G401.6 (cell line): ENCODE results near the gene CCDC69.
"Not testable (repeated sequence)": the region's sequence is repeated elsewhere in the genome, so short reads cannot be mapped to it uniquely, and the experiment has no call there.

Experiments used
- FAIRE-seq: peaks from 2 replicates; lab custom pipeline; 2012; peaks lifted over from hg19 to GRCh38; lab: Jason Lieb, UNC

CCDC69 gene

GRCh38 chr5:151221574-151221973 is 2.3 kb downstream of the CCDC69 start:
- no peak for FAIRE-seq

- no peak for FAIRE-seq
These were observed 4.1 kb downstream of the CCDC69 start for GRCh38 chr5:151219789-151220188.

- FAIRE-seq, result no peak
These were observed 4.8 kb downstream of the CCDC69 start for GRCh38 chr5:151219138-151219537.

GRCh38 chr5:151218177-151218576 is 5.7 kb downstream of the CCDC69 start:
- FAIRE-seq, result no peak

GRCh38 chr5:151216781-151217180 is 7.1 kb downstream of the CCDC69 start:
- no peak for FAIRE-seq

- FAIRE-seq, result no peak
These were observed 8.4 kb downstream of the CCDC69 start for GRCh38 chr5:151215546-151215880.

- FAIRE-seq, result no peak
These were observed 9.0 kb downstream of the CCDC69 start for GRCh38 chr5:151214614-151215545.

- no peak for FAIRE-seq
These were observed 9.9 kb downstream of the CCDC69 start for GRCh38 chr5:151213803-151214613.

GRCh38 chr5:151212406-151212798 is 11.5 kb downstream of the CCDC69 start:
- no peak for FAIRE-seq

GRCh38 chr5:151208481-151208914 is 15.4 kb downstream of the CCDC69 start:
- FAIRE-seq, result no peak

- FAIRE-seq, result no peak
These were observed 18.5 kb downstream of the CCDC69 start for GRCh38 chr5:151205411-151205810.

GRCh38 chr5:151204051-151204450 is 19.8 kb downstream of the CCDC69 start:
- no peak for FAIRE-seq

- FAIRE-seq, result no peak
These were observed 21.3 kb downstream of the CCDC69 start for GRCh38 chr5:151202381-151203139.

GRCh38 chr5:151200913-151201595 is 22.8 kb downstream of the CCDC69 start:
- no peak for FAIRE-seq

- FAIRE-seq, result no peak
These were observed 24.2 kb downstream of the CCDC69 start for GRCh38 chr5:151199581-151200185.

- no peak for FAIRE-seq
These were observed 25.0 kb downstream of the CCDC69 start for GRCh38 chr5:151198861-151199260.

- FAIRE-seq, result not testable (repeated sequence)
These were observed 26.6 kb downstream of the CCDC69 start for GRCh38 chr5:151197291-151197600.

GRCh38 chr5:151196556-151197290 is 27.2 kb downstream of the CCDC69 start:
- no peak for FAIRE-seq

GRCh38 chr5:151195622-151196021 is 28.3 kb downstream of the CCDC69 start:
- no peak for FAIRE-seq

- FAIRE-seq, result no peak
These were observed 31.3 kb downstream of the CCDC69 start for GRCh38 chr5:151192626-151193025.

GRCh38 chr5:151191661-151192060 is 32.2 kb downstream of the CCDC69 start:
- no peak for FAIRE-seq
